Activated CD4-positive, alpha-beta T cell treated with anti-CD3 and anti-CD28 coated beads, Interleukin-2, amount 10 ng/mL, durations not matched to agents 7 days and 5 days (primary cell): ENCODE results near the gene DCAF16. TPM values are rescaled to one million over a fixed set of nuclear protein-coding genes. Genes with fewer than 3 reads are reported as not detected.

Experiments
- CTCF ChIA-PET: fragments of 350-600 bp; sonication (Branson Sonifier 250); formaldehyde crosslinking; loops from one replicate; lab custom pipeline; 2021; ENCODE audit warnings: antibody characterized with exemption; lab: Charles Lee
- POLR2A ChIA-PET: fragments of 350-600 bp; sonication (Branson Sonifier 250); formaldehyde crosslinking; loops from one replicate; lab custom pipeline; 2021; ENCODE audit warnings: antibody characterized with exemption; lab: Charles Lee
- DNase-seq: peaks from one replicate; pipeline ENCODE4 v3.0.0-alpha.2; 2020
- H3K27ac Mint-ChIP-seq: one replicate; pipeline ENCODE4 v1.8.0; 2021; ENCODE audit warnings: mild to moderate bottlenecking, moderate library complexity, mixed read lengths
- H3K27me3 Mint-ChIP-seq: one replicate; pipeline ENCODE4 v1.8.0; 2021; ENCODE audit warnings: mixed read lengths
- H3K36me3 Mint-ChIP-seq: one replicate; pipeline ENCODE4 v1.8.0; 2021; ENCODE audit warnings: low read depth, mixed read lengths
- H3K4me1 Mint-ChIP-seq: one replicate; pipeline ENCODE4 v1.8.0; 2021; ENCODE audit warnings: mixed read lengths
- H3K4me3 Mint-ChIP-seq: one replicate; pipeline ENCODE4 v1.8.0; 2021; ENCODE audit warnings: mild to moderate bottlenecking, moderate library complexity, mixed read lengths
- H3K9me3 Mint-ChIP-seq: one replicate; pipeline ENCODE4 v1.8.0; 2021; ENCODE audit warnings: mixed read lengths
- total RNA-seq, 2 experiments: library from RNA; stranded (reverse); gene quantifications; one replicate each; pipeline ENCODE4 v1.2.3, GENCODE V29; 2021

Gene DCAF16
- total RNA-seq, 2 experiments from 2014 or later = 50.9 to 53.6 TPM

DNA sequence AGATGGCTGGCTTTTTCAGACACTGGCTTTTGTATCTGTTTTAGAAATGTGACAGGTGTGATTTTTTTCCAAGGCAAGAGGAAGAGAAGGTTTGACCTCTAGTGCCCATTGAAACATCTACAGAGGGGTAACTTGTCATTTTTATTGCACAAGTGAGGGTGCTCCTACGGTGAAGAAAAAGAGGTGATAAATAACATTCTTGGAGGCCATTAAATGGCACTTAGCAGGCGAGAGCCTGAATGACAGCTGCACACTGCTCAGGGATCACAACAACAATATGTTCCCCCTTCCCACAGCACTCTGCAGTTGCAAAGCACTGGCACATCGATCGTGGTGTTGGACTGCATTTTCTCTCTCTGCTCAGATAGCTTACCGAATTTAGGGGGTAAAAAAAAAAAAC lies 52.1 kb downstream of the DCAF16 start:
- H3K4me3 Mint-ChIP-seq = no peak overlapping the region
- no peak overlapping the region for H3K27ac Mint-ChIP-seq
- no peaks in the 10 kb centered on the region for H3K9me3 Mint-ChIP-seq
- DNase-seq = no peak
- H3K27me3 Mint-ChIP-seq = peaks cover 22% of the 10 kb centered on the region
- H3K4me1 Mint-ChIP-seq = no peaks in the 10 kb centered on the region
- H3K36me3 Mint-ChIP-seq = no peaks in the 10 kb centered on the region
- ChIA-PET POLR2A (no interaction called here), CTCF (no interaction called here)

DNA sequence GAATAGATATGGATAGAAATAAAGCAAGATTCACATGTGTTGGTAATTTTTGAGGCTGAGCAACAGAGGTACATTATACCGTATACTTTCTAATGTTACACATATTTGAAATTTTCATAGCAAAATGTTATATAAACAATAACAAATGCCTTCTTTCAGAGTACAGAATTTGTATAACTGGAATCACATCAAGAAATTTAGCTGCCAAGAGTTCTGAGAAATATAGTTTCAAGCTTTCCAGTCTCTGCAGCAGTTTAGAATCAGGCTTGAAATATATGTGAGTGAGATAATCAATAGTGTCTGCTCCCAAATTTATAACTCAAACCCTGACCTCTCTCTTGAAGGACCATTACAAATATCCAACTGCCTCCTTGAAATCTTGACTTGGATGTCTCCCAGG lies 52.9 kb downstream of the DCAF16 start:
- Mint-ChIP-seq H3K27me3 (peaks cover 22% of the 10 kb centered on the region), H3K36me3 (no peaks in the 10 kb centered on the region), H3K4me3 (no peak overlapping the region), H3K4me1 (no peaks in the 10 kb centered on the region), H3K27ac (no peak overlapping the region), H3K9me3 (no peaks in the 10 kb centered on the region)
- ChIA-PET POLR2A (no interaction called here), CTCF (no interaction called here)
- DNase-seq = no peak

DNA sequence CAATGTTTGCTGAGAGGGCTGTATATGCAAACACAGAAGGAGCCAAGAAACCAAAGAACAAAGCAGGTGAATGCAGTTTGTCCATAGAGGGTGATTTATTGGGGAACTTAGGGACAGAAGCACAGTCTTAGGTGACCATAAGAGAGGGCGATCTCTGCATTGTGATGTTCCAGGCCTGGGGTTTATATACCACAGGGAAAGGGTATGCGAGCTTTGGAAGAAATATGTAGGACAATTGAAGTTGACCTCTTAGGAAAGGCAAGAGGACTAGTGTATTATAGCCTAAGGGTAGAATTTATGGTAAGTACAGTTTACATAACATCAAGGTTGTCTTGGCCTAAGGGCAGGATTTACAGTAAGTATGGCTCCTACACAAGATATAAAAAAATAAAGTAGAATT lies 56.9 kb downstream of the DCAF16 start:
- Mint-ChIP-seq H3K4me3 (no peak overlapping the region), H3K9me3 (no peaks in the 10 kb centered on the region), H3K36me3 (no peaks in the 10 kb centered on the region), H3K4me1 (no peaks in the 10 kb centered on the region), H3K27ac (no peak overlapping the region), H3K27me3 (peaks cover 23% of the 10 kb centered on the region)
- ChIA-PET CTCF (no interaction called here), POLR2A (no interaction called here)
- no peak for DNase-seq

Other genes with a start within 250 kb of the DCAF16 start
- gene LAP3, start 233.6 kb downstream of the DCAF16 start, total RNA-seq = 100 to 1,000 TPM; 142 to 149 TPM
- gene MED28, start 196.1 kb downstream of the DCAF16 start, total RNA-seq = 10 to 100 TPM; 53.7 to 53.8 TPM
- not detected for gene FAM184B, start 29.1 kb downstream of the DCAF16 start, total RNA-seq
- 100 to 1,000 TPM in 1 of 2 experiments, 10 to 100 TPM in 1; 93.8 to 102 TPM for gene NCAPG, start 222 bp upstream of the DCAF16 start, total RNA-seq
- gene LCORL, start 211.0 kb upstream of the DCAF16 start, total RNA-seq = 1 to 10 TPM; 8.0 to 8.4 TPM